Glutamatergic neuron (in vitro differentiated cells): ENCODE results near the gene TRIM9. TPM values are rescaled to one million over a fixed set of nuclear protein-coding genes. Genes with fewer than 3 reads are reported as not detected.

Experiments used
- DNase-seq: peaks from one replicate; pipeline ENCODE4 v3.0.0; 2022
- H3K27ac Mint-ChIP-seq: one replicate; pipeline ENCODE4 v1.8.0; 2020; ENCODE audit warnings: mild to moderate bottlenecking, mixed read lengths, inconsistent platforms; ENCODE audit not compliant: unreplicated experiment
- H3K27me3 Mint-ChIP-seq: one replicate; pipeline ENCODE4 v1.8.0; 2020; ENCODE audit warnings: mild to moderate bottlenecking, moderate library complexity, mixed read lengths, inconsistent platforms; ENCODE audit not compliant: unreplicated experiment
- H3K36me3 Mint-ChIP-seq: one replicate; pipeline ENCODE4 v1.8.0; 2020; ENCODE audit warnings: mild to moderate bottlenecking, mixed read lengths, inconsistent platforms; ENCODE audit not compliant: unreplicated experiment
- H3K4me1 Mint-ChIP-seq: one replicate; pipeline ENCODE4 v1.8.0; 2020; ENCODE audit warnings: mild to moderate bottlenecking, low read depth, mixed read lengths, inconsistent platforms; ENCODE audit not compliant: unreplicated experiment
- H3K4me3 Mint-ChIP-seq: one replicate; pipeline ENCODE4 v1.8.0; 2020; ENCODE audit warnings: mild to moderate bottlenecking, mixed read lengths, inconsistent platforms; ENCODE audit not compliant: unreplicated experiment
- H3K9me3 Mint-ChIP-seq: one replicate; pipeline ENCODE4 v1.8.0; 2020; ENCODE audit warnings: mild to moderate bottlenecking, moderate library complexity, mixed read lengths, inconsistent platforms; ENCODE audit not compliant: unreplicated experiment
- CTCF ChIP-seq: fragments of 200-600 bp; sonication (generic); IDR thresholded peaks from one replicate; pipeline ENCODE4 v1.5.0; 2021; ENCODE audit not compliant: partially characterized antibody, unreplicated experiment
- total RNA-seq: library from RNA; stranded (reverse); fragmentation: NEBNext Ultra II Directional; extraction: Animal tissue kit (Norgen Biotek cat#: 25700); gene quantifications from one replicate; pipeline ENCODE4 v1.2.1, GENCODE V29; 2021; ENCODE audit not compliant: unreplicated experiment

Gene TRIM9
- total RNA-seq, 1 donor from 2014 or later = 11.9 TPM

- no peak for DNase-seq
- no peak for TF ChIP-seq CTCF
- Mint-ChIP-seq H3K4me3 (no peak overlapping the region), H3K27ac (no peak overlapping the region), H3K9me3 (peaks cover 2% of the 10 kb centered on the region), H3K4me1 (no peaks in the 10 kb centered on the region), H3K36me3 (peaks cover 9% of the 10 kb centered on the region), H3K27me3 (peaks cover 2% of the 10 kb centered on the region)
Measured at GRCh38 chr14:51028361-51028760, 66.5 kb downstream of the TRIM9 start.

- no peak for DNase-seq
- Mint-ChIP-seq H3K27me3 (peaks cover 5% of the 10 kb centered on the region), H3K36me3 (peaks cover 4% of the 10 kb centered on the region), H3K27ac (no peak overlapping the region), H3K4me1 (peaks cover 7% of the 10 kb centered on the region), H3K4me3 (no peak overlapping the region), H3K9me3 (peaks cover 2% of the 10 kb centered on the region)
- TF ChIP-seq CTCF = no peak
Measured at GRCh38 chr14:51024377-51024776, 70.5 kb downstream of the TRIM9 start.

GRCh38 chr14:51023964-51024363 is 70.9 kb downstream of the TRIM9 start:
- DNase-seq = no peak
- no peak for TF ChIP-seq CTCF
- peaks cover 7% of the 10 kb centered on the region for H3K4me1 Mint-ChIP-seq
- peaks cover 5% of the 10 kb centered on the region for H3K27me3 Mint-ChIP-seq
- H3K27ac Mint-ChIP-seq = no peak overlapping the region
- no peak overlapping the region for H3K4me3 Mint-ChIP-seq
- peaks cover 4% of the 10 kb centered on the region for H3K36me3 Mint-ChIP-seq
- H3K9me3 Mint-ChIP-seq = peaks cover 1% of the 10 kb centered on the region

- peaks cover 7% of the 10 kb centered on the region for H3K4me1 Mint-ChIP-seq
- no peak overlapping the region for H3K4me3 Mint-ChIP-seq
- H3K9me3 Mint-ChIP-seq = peaks cover 1% of the 10 kb centered on the region
- no peak for DNase-seq
- no peak for TF ChIP-seq CTCF
- no peak overlapping the region for H3K27ac Mint-ChIP-seq
- H3K36me3 Mint-ChIP-seq = no peaks in the 10 kb centered on the region
- peaks cover 3% of the 10 kb centered on the region for H3K27me3 Mint-ChIP-seq
Measured at GRCh38 chr14:51022769-51023168, 72.1 kb downstream of the TRIM9 start.

- H3K27ac Mint-ChIP-seq = peak overlapping the region; percentile 9
Measured at GRCh38 chr14:51020024-51020710, 74.7 kb downstream of the TRIM9 start.

More at GRCh38 chr14:51020024-51020710, 74.7 kb downstream of the TRIM9 start:
- peak; percentile 30 for DNase-seq
- Mint-ChIP-seq H3K4me3 (no peak overlapping the region), H3K9me3 (peaks cover 1% of the 10 kb centered on the region), H3K36me3 (no peaks in the 10 kb centered on the region), H3K27me3 (peaks cover 3% of the 10 kb centered on the region), H3K4me1 (peaks cover 10% of the 10 kb centered on the region)
- no peak for TF ChIP-seq CTCF
